ENCODE measurements around the gene SEPTIN2. TPM values are rescaled to one million over a fixed set of nuclear protein-coding genes. Genes with fewer than 3 reads are reported as not detected.

The SEPTIN2 gene
- polyA plus RNA-seq, 1 donor (not counting 4 experiments of a cell fraction or from before 2014, with no cell fraction given): 644 TPM

DNA sequence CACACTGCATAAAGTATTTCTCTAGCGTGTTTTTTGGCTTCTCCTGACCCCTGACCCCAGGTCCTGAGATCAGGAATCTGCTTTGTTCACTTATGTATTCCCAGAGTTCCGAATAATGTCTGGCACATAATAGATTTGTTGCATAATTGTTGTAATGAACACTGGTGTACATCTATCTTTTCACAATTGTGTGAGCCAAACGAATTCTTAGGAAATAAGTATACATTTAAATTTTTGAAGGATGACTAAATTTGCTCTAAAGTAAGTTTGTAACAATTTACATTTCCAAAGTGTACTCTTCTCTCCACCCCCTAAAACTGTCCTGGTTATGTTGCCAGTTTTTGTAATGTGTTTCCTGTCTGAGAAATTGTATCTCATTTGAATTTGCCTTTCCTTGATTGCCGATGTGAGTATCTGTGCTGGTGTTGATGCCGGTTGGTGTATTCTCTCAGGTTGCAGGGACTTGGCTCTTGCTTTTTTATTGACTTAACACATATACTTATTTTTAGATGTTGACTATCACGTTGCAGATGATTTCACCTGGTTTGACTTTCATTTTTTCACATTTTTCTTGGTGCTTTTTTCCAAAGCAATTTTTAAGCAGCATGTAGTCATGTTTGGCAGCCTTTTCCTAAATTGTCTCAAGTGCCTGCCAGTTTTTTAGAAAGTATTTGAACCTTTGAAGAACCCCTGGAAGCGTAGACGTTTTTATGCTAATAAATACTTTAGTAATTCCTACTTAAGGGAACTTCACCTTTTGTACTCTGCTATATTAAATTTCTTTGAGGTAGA is 24.3 kb downstream of the SEPTIN2 start:
- DNase-seq (ENCODE audit: low read depth, low spot score) (no peak), FAIRE-seq (no peak)
- Histone ChIP-seq H3K9ac (ENCODE audit: control insufficient read depth, extremely low read depth, insufficient read depth, low read length) (no peak overlapping the region), H3K4me3 (ENCODE audit: control insufficient read depth in 2 of 3, extremely low read depth in 1 of 3, insufficient read depth in 2 of 3, low read depth in 1 of 3, low read length in 3 of 3) (no peak overlapping the region), H3K9me1 (ENCODE audit: control insufficient read depth, extremely low read depth, insufficient read depth, low read length) (no peaks in the 10 kb centered on the region), H2AFZ (ENCODE audit: control insufficient read depth, low read length) (no peak overlapping the region), H3K79me2 (ENCODE audit: control insufficient read depth, insufficient read depth, low read length) (peaks cover 9% of the 10 kb centered on the region), H3K27me3 (ENCODE audit: control insufficient read depth, extremely low read depth, insufficient read depth, low read length) (no peaks in the 10 kb centered on the region), H3K27ac (ENCODE audit: control insufficient read depth, insufficient read depth, low read length) (no peak overlapping the region), H3K4me1 (ENCODE audit: control insufficient read depth, extremely low read depth, insufficient read depth, low read length) (no peaks in the 10 kb centered on the region), H3K4me2 (ENCODE audit: control insufficient read depth, extremely low read depth, insufficient read depth, low read depth, low read length) (no peak overlapping the region), H3K36me3 (ENCODE audit: control insufficient read depth in 2 of 2, extremely low read depth in 1 of 2, insufficient read depth in 2 of 2, low read length in 2 of 2) (peaks cover 40 to 44% of the 10 kb centered on the region in 2 experiments), H4K20me1 (ENCODE audit: control insufficient read depth, extremely low read depth, insufficient read depth, low read length) (no peaks in the 10 kb centered on the region), H3K9me3 (ENCODE audit: control insufficient read depth, low read depth, low read length) (no peaks in the 10 kb centered on the region)
- TF ChIP-seq, protein P1, sequence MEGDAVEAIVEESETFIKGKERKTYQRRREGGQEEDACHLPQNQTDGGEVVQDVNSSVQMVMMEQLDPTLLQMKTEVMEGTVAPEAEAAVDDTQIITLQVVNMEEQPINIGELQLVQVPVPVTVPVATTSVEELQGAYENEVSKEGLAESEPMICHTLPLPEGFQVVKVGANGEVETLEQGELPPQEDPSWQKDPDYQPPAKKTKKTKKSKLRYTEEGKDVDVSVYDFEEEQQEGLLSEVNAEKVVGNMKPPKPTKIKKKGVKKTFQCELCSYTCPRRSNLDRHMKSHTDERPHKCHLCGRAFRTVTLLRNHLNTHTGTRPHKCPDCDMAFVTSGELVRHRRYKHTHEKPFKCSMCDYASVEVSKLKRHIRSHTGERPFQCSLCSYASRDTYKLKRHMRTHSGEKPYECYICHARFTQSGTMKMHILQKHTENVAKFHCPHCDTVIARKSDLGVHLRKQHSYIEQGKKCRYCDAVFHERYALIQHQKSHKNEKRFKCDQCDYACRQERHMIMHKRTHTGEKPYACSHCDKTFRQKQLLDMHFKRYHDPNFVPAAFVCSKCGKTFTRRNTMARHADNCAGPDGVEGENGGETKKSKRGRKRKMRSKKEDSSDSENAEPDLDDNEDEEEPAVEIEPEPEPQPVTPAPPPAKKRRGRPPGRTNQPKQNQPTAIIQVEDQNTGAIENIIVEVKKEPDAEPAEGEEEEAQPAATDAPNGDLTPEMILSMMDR (optimal IDR thresholded peaks at IDR 0.05 in 1 of 3, IDR thresholded peaks at IDR 0.05 in 1 of 3, conservative IDR thresholded peaks at IDR 0.05 in 1 of 3; ENCODE audit: extremely low read depth in 1 of 3, insufficient read depth in 2 of 3, low read length in 3 of 3): no peak
- no peak for TF ChIP-seq EZH2 (IDR thresholded peaks at IDR 0.05; ENCODE audit: low read length)
- dilution Hi-C loops (cut with MboI; ENCODE audit: extremely low pct_ligation_motif_present, low sequenced_read_pairs): no loop called here

GRCh38 chr2:241340631-241341163 is 25.0 kb downstream of the SEPTIN2 start:
- Histone ChIP-seq H3K27ac (ENCODE audit: control insufficient read depth, insufficient read depth, low read length) (no peak overlapping the region), H3K79me2 (ENCODE audit: control insufficient read depth, insufficient read depth, low read length) (peaks cover 7% of the 10 kb centered on the region), H4K20me1 (ENCODE audit: control insufficient read depth, extremely low read depth, insufficient read depth, low read length) (no peaks in the 10 kb centered on the region), H3K27me3 (ENCODE audit: control insufficient read depth, extremely low read depth, insufficient read depth, low read length) (no peaks in the 10 kb centered on the region), H3K4me2 (ENCODE audit: control insufficient read depth, extremely low read depth, insufficient read depth, low read depth, low read length) (no peak overlapping the region), H3K36me3 (ENCODE audit: control insufficient read depth in 2 of 2, extremely low read depth in 1 of 2, insufficient read depth in 2 of 2, low read length in 2 of 2) (peaks cover 34 to 45% of the 10 kb centered on the region in 2 experiments), H2AFZ (ENCODE audit: control insufficient read depth, low read length) (no peak overlapping the region), H3K9me1 (ENCODE audit: control insufficient read depth, extremely low read depth, insufficient read depth, low read length) (no peaks in the 10 kb centered on the region), H3K9me3 (ENCODE audit: control insufficient read depth, low read depth, low read length) (no peaks in the 10 kb centered on the region), H3K4me3 (ENCODE audit: control insufficient read depth in 2 of 3, extremely low read depth in 1 of 3, insufficient read depth in 2 of 3, low read depth in 1 of 3, low read length in 3 of 3) (no peak overlapping the region), H3K9ac (ENCODE audit: control insufficient read depth, extremely low read depth, insufficient read depth, low read length) (no peak overlapping the region), H3K4me1 (ENCODE audit: control insufficient read depth, extremely low read depth, insufficient read depth, low read length) (no peaks in the 10 kb centered on the region)
- dilution Hi-C loops (cut with MboI; ENCODE audit: extremely low pct_ligation_motif_present, low sequenced_read_pairs): no loop called here
- TF ChIP-seq, protein P1 (optimal IDR thresholded peaks at IDR 0.05 in 1 of 3, IDR thresholded peaks at IDR 0.05 in 1 of 3, conservative IDR thresholded peaks at IDR 0.05 in 1 of 3; ENCODE audit: extremely low read depth in 1 of 3, insufficient read depth in 2 of 3, low read length in 3 of 3): no peak
- TF ChIP-seq EZH2 (IDR thresholded peaks at IDR 0.05; ENCODE audit: low read length): no peak
- FAIRE-seq (no peak), DNase-seq (ENCODE audit: low read depth, low spot score) (no peak)
